CD4-positive, alpha-beta memory T cell (primary cell): ENCODE measurements around the gene ANAPC16. TPM values are rescaled to one million over a fixed set of nuclear protein-coding genes. Genes with fewer than 3 reads are reported as not detected.

Source experiments
- CTCF ChIA-PET: fragments of 350-600 bp; sonication (Branson Sonifier 250); formaldehyde crosslinking; loops from one replicate; lab custom pipeline; 2021; ENCODE audit warnings: inconsistent platforms; ENCODE audit not compliant: partially characterized antibody; lab: Charles Lee
- POLR2A ChIA-PET: fragments of 350-600 bp; sonication (Branson Sonifier 250); formaldehyde crosslinking; loops from one replicate; lab custom pipeline; 2021; ENCODE audit not compliant: partially characterized antibody; lab: Charles Lee
- DNase-seq, 5 donors: peaks; one replicate each; pipeline versions ENCODE4 v3.0.0 to v3.0.0-alpha.2; 2020 to 2022; ENCODE audit warnings: mixed read lengths in 1 of 5
- H3K27ac ChIP-seq: one replicate; pipeline ENCODE4 v1.7.0; 2013; ENCODE audit warnings: low read depth, low read length
- H3K27me3 ChIP-seq: 2 replicates; pipeline ENCODE4 v1.7.0; 2013; ENCODE audit warnings: mild to moderate bottlenecking, low read length, moderate library complexity; ENCODE audit not compliant: insufficient read depth
- H3K36me3 ChIP-seq: 2 replicates; pipeline ENCODE4 v1.7.0; 2013; ENCODE audit warnings: mild to moderate bottlenecking, low read length, moderate library complexity; ENCODE audit not compliant: insufficient read depth
- H3K4me1 ChIP-seq: 2 replicates; pipeline ENCODE4 v1.7.0; 2013; ENCODE audit warnings: mild to moderate bottlenecking, low read length, moderate library complexity; ENCODE audit not compliant: insufficient read depth
- H3K4me3 ChIP-seq, 2 donors: one replicate each; pipeline ENCODE4 v1.7.0; 2013; ENCODE audit warnings: low read length in 2 of 2, mild to moderate bottlenecking in 1 of 2
- H3K9me3 ChIP-seq, 2 donors: one replicate each; pipeline ENCODE4 v1.7.0; 2013; ENCODE audit warnings: low read length in 2 of 2, control low read depth in 1 of 2; ENCODE audit not compliant: control insufficient read depth in 1 of 2
- H3K27ac Mint-ChIP-seq, 7 donors: one replicate each; pipeline ENCODE4 v1.8.0; 2020 to 2021; ENCODE audit warnings: mixed read lengths in 7 of 7, mild to moderate bottlenecking in 6 of 7, inconsistent platforms in 3 of 7, moderate library complexity in 3 of 7
- H3K27me3 Mint-ChIP-seq, 2 donors: one replicate each; pipeline ENCODE4 v1.8.0; 2020 to 2021; ENCODE audit warnings: mixed read lengths in 2 of 2
- H3K36me3 Mint-ChIP-seq, 2 donors: one replicate each; pipeline ENCODE4 v1.8.0; 2020 to 2021; ENCODE audit warnings: mixed read lengths in 2 of 2, inconsistent platforms in 1 of 2, mild to moderate bottlenecking in 1 of 2
- H3K4me1 Mint-ChIP-seq, 4 donors: one replicate each; pipeline ENCODE4 v1.8.0; 2020 to 2021; ENCODE audit warnings: mixed read lengths in 4 of 4, mild to moderate bottlenecking in 1 of 4
- H3K4me3 Mint-ChIP-seq, 8 donors: one replicate each; pipeline ENCODE4 v1.8.0; 2020 to 2021; ENCODE audit warnings: mixed read lengths in 8 of 8, mild to moderate bottlenecking in 7 of 8, moderate library complexity in 6 of 8, inconsistent platforms in 3 of 8
- H3K9me3 Mint-ChIP-seq, 8 donors: one replicate each; pipeline ENCODE4 v1.8.0; 2020 to 2021; ENCODE audit warnings: mixed read lengths in 8 of 8, mild to moderate bottlenecking in 5 of 8, inconsistent platforms in 3 of 8, moderate library complexity in 1 of 8
- intact Hi-C: fragments of 100-400 bp; cut with micrococcal nuclease; formaldehyde crosslinking; loops from one replicate; pipeline ENCODE4 v1.15.1; 2023
- polyA plus RNA-seq, 2 donors: library from polyadenylated mRNA; unstranded; fragments of 300-500 nt; fragmentation: Illumina TruSeq; gene quantifications; one replicate each; pipeline ENCODE4 v1.2.3, GENCODE V29; 2021
- total RNA-seq, 2 experiments: library from RNA; stranded (reverse); gene quantifications; one replicate each; pipeline ENCODE4 v1.2.3, GENCODE V29; 2021

ANAPC16 gene
- total and polyA plus RNA-seq, 4 experiments from 2014 or later: 114 to 472 (median 221) TPM

DNA sequence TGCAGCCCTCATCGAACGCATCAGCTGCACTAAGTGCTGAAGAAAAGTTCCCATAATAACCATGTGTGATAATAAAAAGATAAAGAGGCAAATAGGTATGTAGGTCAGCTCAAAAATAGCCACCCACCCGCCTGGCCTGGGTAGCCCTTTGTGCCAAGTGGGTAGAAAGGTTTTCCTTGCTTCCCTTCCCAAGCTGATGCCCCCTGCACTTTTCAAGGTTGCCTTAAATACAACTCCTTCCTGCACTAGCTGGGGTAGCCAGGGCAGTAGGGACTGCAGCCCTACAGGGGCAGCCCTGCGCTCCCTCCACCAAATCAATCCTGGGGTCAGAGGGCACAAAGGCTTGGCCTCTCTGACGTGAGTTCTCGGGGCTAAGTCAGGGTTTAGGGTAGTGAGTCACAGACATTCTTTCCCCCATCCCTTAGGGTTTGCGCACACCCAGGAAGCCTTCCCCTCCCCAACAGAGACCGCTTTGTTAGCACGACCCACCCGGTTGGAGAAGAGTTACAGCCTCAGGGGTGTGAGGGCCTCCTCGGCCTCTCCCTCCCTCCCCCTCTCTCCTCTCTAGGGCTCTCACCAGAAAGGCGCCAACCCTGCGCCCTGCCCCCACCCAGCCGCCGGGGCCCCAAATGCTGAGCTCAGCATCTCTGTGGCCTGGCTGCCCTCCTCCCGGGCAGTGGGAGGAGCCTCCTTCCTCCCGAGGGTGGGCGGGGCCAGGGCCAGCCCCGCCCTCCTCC is 44.6 kb downstream of the ANAPC16 start:
- H3K9me3 Mint-ChIP-seq: no peaks in the 10 kb centered on the region
- H3K4me3 Mint-ChIP-seq: peak overlapping the region; percentile 84 to 93 (median 89)
- peak; percentile 77 to 92 (median 80) for DNase-seq

DNA sequence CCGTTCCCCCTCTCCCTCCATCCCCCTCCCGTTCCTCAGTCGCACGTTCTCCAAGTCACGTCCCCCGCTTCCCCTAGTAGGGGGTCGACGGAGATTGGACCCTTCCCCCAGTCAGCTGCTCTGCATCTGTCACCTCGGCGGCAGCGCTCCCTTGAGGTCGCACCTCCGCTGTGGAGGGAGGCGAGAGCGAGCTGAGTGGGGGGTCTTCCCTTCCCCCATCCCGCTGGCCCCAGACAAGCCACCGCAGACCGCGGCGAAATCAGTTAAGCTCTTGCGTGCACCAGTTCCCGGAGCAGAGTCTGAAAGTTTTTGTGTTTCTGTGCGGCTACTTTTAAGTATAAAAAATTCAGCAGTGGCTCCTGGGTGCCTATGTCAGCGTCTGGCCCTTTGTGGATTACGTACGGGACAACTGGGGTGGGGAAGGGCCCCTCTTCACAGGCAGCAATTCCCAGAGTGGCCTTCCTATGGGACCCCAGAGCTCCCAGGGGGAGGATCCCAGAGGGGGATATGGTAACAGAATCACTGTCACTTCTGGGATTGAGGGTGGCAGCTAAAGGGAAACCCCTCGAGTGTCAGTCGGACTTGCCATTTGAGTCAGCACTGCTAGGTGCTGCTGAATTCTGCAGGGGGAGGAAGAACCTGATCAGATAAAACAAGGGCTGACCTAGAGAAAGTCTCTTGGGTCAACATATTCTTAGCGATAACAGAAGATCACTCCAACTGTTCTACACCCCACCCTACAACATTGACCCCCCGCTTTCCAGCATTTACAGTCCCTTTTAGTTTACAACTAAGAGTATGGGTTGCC is 45.4 kb downstream of the ANAPC16 start:
- H3K4me3 Mint-ChIP-seq: peak overlapping the region; percentile 84 to 93 (median 89)
- Histone ChIP-seq H3K27me3 (no peaks in the 10 kb centered on the region), H3K4me3 (peak overlapping the region; percentile 52 to 90), H3K36me3 (no peaks in the 10 kb centered on the region), H3K27ac (peak overlapping the region; percentile 74), H3K9me3 (no peaks in the 10 kb centered on the region), H3K4me1 (peaks cover 89% of the 10 kb centered on the region)
- no peaks in the 10 kb centered on the region for H3K36me3 Mint-ChIP-seq
- H3K4me1 Mint-ChIP-seq: peaks cover 46 to 72% (median 60%) of the 10 kb centered on the region in 4 donors
- H3K27me3 Mint-ChIP-seq: no peaks in the 10 kb centered on the region
- POLR2A ChIA-PET: interaction anchor here (0.8 to 13.8 kb wide), 22 partner anchors 9 to 172 kb away, joined by 3 to 161 read pairs (median 6); partner anchors contain the start of genes ANAPC16, ASCC1, DDIT4 and DNAJB12
- peak in 3 of 5 donors; percentile 45 to 80 (median 63) for DNase-seq
- peak overlapping the region; percentile 95 to 98 (median 96) for H3K27ac Mint-ChIP-seq
- CTCF ChIA-PET: interaction anchor here (0.8 to 3.6 kb wide), 19 partner anchors 9 to 134 kb away, joined by 3 to 38 read pairs (median 4); partner anchors contain the start of genes ANAPC16, ASCC1 and DDIT4
- H3K9me3 Mint-ChIP-seq: no peaks in the 10 kb centered on the region
- intact Hi-C loops: loop anchor here (1.0 to 5.0 kb wide), 4 partner anchors 12 to 44 kb away; partner anchors contain the start of genes ANAPC16, ASCC1 and DDIT4

More for the DNA sequence above, 44.6 kb downstream of the ANAPC16 start:
- CTCF ChIA-PET: interaction anchor here (0.6 to 3.6 kb wide), 22 partner anchors 8 to 134 kb away, joined by 3 to 38 read pairs (median 3); partner anchors contain the start of genes ANAPC16, ASCC1 and DDIT4
- H3K27me3 Mint-ChIP-seq: no peaks in the 10 kb centered on the region
- H3K4me1 ChIP-seq: peaks cover 89% of the 10 kb centered on the region
- intact Hi-C loops: loop anchor here (1.0 to 5.0 kb wide), 3 partner anchors 12 to 43 kb away; partner anchors contain the start of genes ANAPC16 and ASCC1
- H3K9me3 ChIP-seq: no peaks in the 10 kb centered on the region
- no peaks in the 10 kb centered on the region for H3K27me3 ChIP-seq
- no peaks in the 10 kb centered on the region for H3K36me3 Mint-ChIP-seq
- H3K27ac Mint-ChIP-seq: peak overlapping the region; percentile 95 to 98 (median 96)
- no peaks in the 10 kb centered on the region for H3K36me3 ChIP-seq
- POLR2A ChIA-PET: interaction anchor here (0.8 to 13.8 kb wide), 26 partner anchors 9 to 171 kb away, joined by 3 to 161 read pairs (median 6); partner anchors contain the start of genes ANAPC16, ASCC1, DDIT4 and DNAJB12
- peak overlapping the region; percentile 52 to 90 for H3K4me3 ChIP-seq
- H3K4me1 Mint-ChIP-seq: peaks cover 48 to 78% (median 63%) of the 10 kb centered on the region in 4 donors
- peak overlapping the region; percentile 74 for H3K27ac ChIP-seq

DNA sequence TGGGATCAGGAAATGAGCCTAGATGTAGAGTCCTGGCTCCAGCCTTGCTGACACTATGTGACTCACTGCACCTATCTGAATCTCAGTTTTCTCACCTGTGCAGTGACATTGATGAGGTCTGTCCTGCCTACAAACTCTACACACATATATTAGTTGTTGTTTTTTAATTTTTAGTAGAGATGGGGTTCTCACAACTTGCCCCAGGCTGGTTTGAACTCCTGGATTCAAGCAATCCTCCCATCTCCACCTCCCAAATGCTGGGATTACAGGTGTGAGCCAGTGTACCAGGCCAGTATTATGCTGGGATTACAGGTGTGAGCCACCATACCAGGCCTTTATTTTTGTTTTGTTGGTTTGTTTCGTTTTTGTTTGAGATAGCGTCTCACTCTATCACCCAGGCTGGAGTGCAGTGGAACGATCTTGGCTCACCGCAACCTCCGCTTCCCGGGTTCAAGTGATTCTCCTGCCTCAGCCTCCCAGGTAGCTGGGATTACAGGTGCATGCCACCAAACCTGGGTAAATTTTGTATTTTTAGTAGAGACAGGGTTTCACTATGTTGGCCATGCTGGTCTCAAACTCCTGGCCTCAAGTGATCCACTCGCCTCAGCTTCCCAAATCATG is 46.1 kb downstream of the ANAPC16 start:
- intact Hi-C loops: loop anchor here (1.0 to 5.0 kb wide), 2 partner anchors 11 to 45 kb away; partner anchors contain the start of genes ANAPC16, ASCC1 and DDIT4
- H3K27ac Mint-ChIP-seq: peak overlapping the region; percentile 95 to 98 (median 96)
- H3K36me3 Mint-ChIP-seq: no peaks in the 10 kb centered on the region
- Histone ChIP-seq H3K27me3 (no peaks in the 10 kb centered on the region), H3K27ac (peak overlapping the region; percentile 74), H3K4me3 (peak overlapping the region in 1 of 2 donors; percentile 52), H3K36me3 (no peaks in the 10 kb centered on the region), H3K9me3 (no peaks in the 10 kb centered on the region), H3K4me1 (peaks cover 84% of the 10 kb centered on the region)
- H3K9me3 Mint-ChIP-seq: no peaks in the 10 kb centered on the region
- H3K4me3 Mint-ChIP-seq: peak overlapping the region; percentile 84 to 93 (median 89)
- no peaks in the 10 kb centered on the region for H3K27me3 Mint-ChIP-seq
- H3K4me1 Mint-ChIP-seq: peaks cover 42 to 66% (median 55%) of the 10 kb centered on the region in 4 donors
- POLR2A ChIA-PET: interaction anchor here (0.9 to 13.8 kb wide), 13 partner anchors 8 to 173 kb away, joined by 3 to 161 read pairs (median 11); partner anchors contain the start of genes ANAPC16, ASCC1, DDIT4 and SPOCK2
- CTCF ChIA-PET: interaction anchor here (0.7 to 3.6 kb wide), 6 partner anchors 12 to 136 kb away, joined by 3 to 38 read pairs (median 4); partner anchors contain the start of gene DDIT4
- peak in 2 of 5 donors; percentile 22 to 68 for DNase-seq

- no peak overlapping the region for H3K27ac ChIP-seq
- no peaks in the 10 kb centered on the region for H3K9me3 Mint-ChIP-seq
- H3K4me3 ChIP-seq: no peak overlapping the region
- POLR2A ChIA-PET: interaction anchor here (0.6 to 13.8 kb wide), 8 partner anchors 10 to 1623 kb away, joined by 3 to 161 read pairs (median 5); partner anchors contain the start of gene DDIT4
- DNase-seq: peak; percentile 66 to 77 (median 74)
- no peaks in the 10 kb centered on the region for H3K27me3 Mint-ChIP-seq
- H3K27me3 ChIP-seq: no peaks in the 10 kb centered on the region
- peak overlapping the region; percentile 46 to 88 (median 85) for H3K27ac Mint-ChIP-seq
- peaks cover 75% of the 10 kb centered on the region for H3K4me1 ChIP-seq
- peak overlapping the region in 7 of 8 donors; percentile 10 to 74 (median 63) for H3K4me3 Mint-ChIP-seq
- no peaks in the 10 kb centered on the region for H3K36me3 Mint-ChIP-seq
- H3K9me3 ChIP-seq: no peaks in the 10 kb centered on the region
- CTCF ChIA-PET: interaction anchor here (1.1 to 4.4 kb wide), 6 partner anchors 11 to 76 kb away, joined by 3 to 29 read pairs (median 4); partner anchors contain the start of gene DDIT4
- no peaks in the 10 kb centered on the region for H3K36me3 ChIP-seq
- intact Hi-C loops: loop anchor here (5.0 kb wide), 1 partner anchor 46 kb away; the partner anchor contains the start of genes ANAPC16 and ASCC1
- peaks cover 37 to 62% (median 50%) of the 10 kb centered on the region in 4 donors for H3K4me1 Mint-ChIP-seq
These were observed 47.9 kb downstream of the ANAPC16 start for GRCh38 chr10:72263613-72264241.

DNA sequence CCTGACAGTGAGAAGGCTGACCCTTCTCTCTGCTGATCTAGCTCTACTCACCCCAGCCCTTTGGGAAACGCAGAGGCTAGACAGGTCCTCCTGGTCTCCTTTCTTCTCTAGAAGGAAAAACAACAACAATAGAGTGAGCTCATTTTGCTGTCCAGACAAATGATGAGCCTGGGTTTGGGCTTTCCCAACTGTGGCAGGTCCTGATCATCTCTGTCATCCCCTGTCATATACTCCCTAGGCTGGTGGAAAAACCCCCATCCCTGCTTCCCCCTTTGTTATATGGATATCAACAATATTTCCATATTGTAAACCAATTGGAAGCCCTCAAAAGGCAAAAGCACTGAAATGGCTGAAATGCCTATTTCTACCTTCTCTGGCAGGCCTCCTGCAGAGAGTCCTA is 48.7 kb downstream of the ANAPC16 start:
- Histone ChIP-seq H3K4me3 (no peak overlapping the region), H3K27ac (no peak overlapping the region), H3K4me1 (peaks cover 67% of the 10 kb centered on the region), H3K9me3 (no peaks in the 10 kb centered on the region), H3K36me3 (no peaks in the 10 kb centered on the region), H3K27me3 (no peaks in the 10 kb centered on the region)
- no peaks in the 10 kb centered on the region for H3K9me3 Mint-ChIP-seq
- no peaks in the 10 kb centered on the region for H3K27me3 Mint-ChIP-seq
- H3K36me3 Mint-ChIP-seq: no peaks in the 10 kb centered on the region
- POLR2A ChIA-PET: interaction anchor here (0.5 to 13.8 kb wide), 6 partner anchors 10 to 56 kb away, joined by 3 to 161 read pairs (median 5); partner anchors contain the start of gene DDIT4
- CTCF ChIA-PET: interaction anchor here (1.3 to 4.4 kb wide), 5 partner anchors 10 to 76 kb away, joined by 3 to 29 read pairs (median 4); partner anchors contain the start of gene DDIT4
- peak overlapping the region in 6 of 7 donors; percentile 77 to 87 (median 86) for H3K27ac Mint-ChIP-seq
- no peak for DNase-seq
- peak overlapping the region in 1 of 8 donors; percentile 48 for H3K4me3 Mint-ChIP-seq
- peaks cover 32 to 56% (median 44%) of the 10 kb centered on the region in 4 donors for H3K4me1 Mint-ChIP-seq
- intact Hi-C loops: loop anchor here (5.0 kb wide), 1 partner anchor 47 kb away; the partner anchor contains the start of genes ANAPC16 and ASCC1
